Progenitor cell of endocrine pancreas (in vitro differentiated cells): ENCODE measurements around the gene GLIS1. TPM values are rescaled to one million over a fixed set of nuclear protein-coding genes. Genes with fewer than 3 reads are reported as not detected.

Source experiments
- DNase-seq: peaks from one replicate; pipeline ENCODE4 v3.0.0; 2021; ENCODE audit warnings: low spot score; ENCODE audit not compliant: unreplicated experiment
- H3K27ac Mint-ChIP-seq: 2 replicates; pipeline ENCODE4 v1.8.0; 2021; ENCODE audit warnings: mild to moderate bottlenecking, moderate library complexity, mixed read lengths
- H3K27me3 Mint-ChIP-seq: 2 replicates; pipeline ENCODE4 v1.8.0; 2021; ENCODE audit warnings: mixed read lengths
- H3K36me3 Mint-ChIP-seq: 2 replicates; pipeline ENCODE4 v1.8.0; 2022; ENCODE audit warnings: mixed read lengths; ENCODE audit not compliant: insufficient read depth
- H3K4me1 Mint-ChIP-seq: 2 replicates; pipeline ENCODE4 v1.8.0; 2021; ENCODE audit warnings: low read depth, mixed read lengths
- H3K4me3 Mint-ChIP-seq: 2 replicates; pipeline ENCODE4 v1.8.0; 2021; ENCODE audit warnings: low read depth, mild to moderate bottlenecking, moderate library complexity, mixed read lengths
- H3K9me3 Mint-ChIP-seq: 2 replicates; pipeline ENCODE4 v1.8.0; 2021; ENCODE audit warnings: low read depth, mixed read lengths
- total RNA-seq: library from RNA; stranded (reverse); gene quantifications from 2 replicates; pipeline ENCODE4 v1.2.1, GENCODE V29; 2021
- TF ChIP-seq, protein P1 (sequence below): fragments of 200-600 bp; sonication (generic); IDR thresholded peaks from one replicate; pipeline ENCODE4 v1.5.0; 2021; ENCODE audit warnings: antibody characterized with exemption, mild to moderate bottlenecking; ENCODE audit not compliant: unreplicated experiment

The GLIS1 gene
- total RNA-seq, 1 donor from 2014 or later = not detected

DNA sequence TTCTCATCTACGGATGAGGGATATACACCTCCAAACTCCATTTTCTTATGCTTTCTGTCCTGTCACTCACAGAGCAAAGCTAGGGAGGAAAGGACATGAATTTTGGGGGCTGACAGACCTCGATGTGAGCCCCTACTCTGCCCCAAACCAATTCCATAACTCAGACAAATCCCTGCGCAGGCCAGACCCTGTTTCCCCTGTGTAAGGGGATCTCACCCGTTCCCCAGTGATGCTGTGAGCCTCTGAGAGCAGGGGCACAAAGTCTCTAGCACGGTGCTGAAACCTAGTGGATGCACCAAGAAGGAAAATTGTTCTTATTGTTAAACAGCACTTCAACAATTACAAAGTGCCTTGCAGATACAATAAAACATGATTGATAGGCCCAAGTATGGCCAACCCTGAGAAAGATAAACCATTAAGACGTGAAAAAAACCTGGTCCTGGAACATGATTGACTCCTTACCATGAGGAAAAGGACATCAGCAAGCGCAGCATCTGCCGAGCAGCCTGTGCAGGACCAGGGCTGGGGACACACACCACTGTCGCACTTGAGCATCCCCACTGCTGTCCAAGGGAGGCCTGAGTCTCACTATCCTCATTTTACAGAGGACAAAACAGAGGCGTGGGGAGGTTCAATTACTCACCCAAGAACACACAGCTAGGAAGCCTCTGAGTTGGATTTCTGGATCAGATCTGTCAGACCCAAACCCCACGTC, 137.8 kb downstream of the GLIS1 start:
- TF ChIP-seq, protein P1, sequence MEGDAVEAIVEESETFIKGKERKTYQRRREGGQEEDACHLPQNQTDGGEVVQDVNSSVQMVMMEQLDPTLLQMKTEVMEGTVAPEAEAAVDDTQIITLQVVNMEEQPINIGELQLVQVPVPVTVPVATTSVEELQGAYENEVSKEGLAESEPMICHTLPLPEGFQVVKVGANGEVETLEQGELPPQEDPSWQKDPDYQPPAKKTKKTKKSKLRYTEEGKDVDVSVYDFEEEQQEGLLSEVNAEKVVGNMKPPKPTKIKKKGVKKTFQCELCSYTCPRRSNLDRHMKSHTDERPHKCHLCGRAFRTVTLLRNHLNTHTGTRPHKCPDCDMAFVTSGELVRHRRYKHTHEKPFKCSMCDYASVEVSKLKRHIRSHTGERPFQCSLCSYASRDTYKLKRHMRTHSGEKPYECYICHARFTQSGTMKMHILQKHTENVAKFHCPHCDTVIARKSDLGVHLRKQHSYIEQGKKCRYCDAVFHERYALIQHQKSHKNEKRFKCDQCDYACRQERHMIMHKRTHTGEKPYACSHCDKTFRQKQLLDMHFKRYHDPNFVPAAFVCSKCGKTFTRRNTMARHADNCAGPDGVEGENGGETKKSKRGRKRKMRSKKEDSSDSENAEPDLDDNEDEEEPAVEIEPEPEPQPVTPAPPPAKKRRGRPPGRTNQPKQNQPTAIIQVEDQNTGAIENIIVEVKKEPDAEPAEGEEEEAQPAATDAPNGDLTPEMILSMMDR = no peak
- Mint-ChIP-seq H3K9me3 (no peaks in the 10 kb centered on the region), H3K4me3 (no peak overlapping the region)

GRCh38 chr1:53600561-53600960, 138.4 kb downstream of the GLIS1 start:
- Mint-ChIP-seq H3K27me3 (peaks cover 10% of the 10 kb centered on the region), H3K4me3 (no peak overlapping the region), H3K36me3 (no peaks in the 10 kb centered on the region), H3K4me1 (no peaks in the 10 kb centered on the region), H3K27ac (no peak overlapping the region), H3K9me3 (no peaks in the 10 kb centered on the region)
- no peak for DNase-seq
- TF ChIP-seq, protein P1 = no peak

More for the DNA sequence above, 137.8 kb downstream of the GLIS1 start:
- DNase-seq = no peak
- no peaks in the 10 kb centered on the region for H3K4me1 Mint-ChIP-seq
- no peak overlapping the region for H3K27ac Mint-ChIP-seq
- no peaks in the 10 kb centered on the region for H3K36me3 Mint-ChIP-seq
- H3K27me3 Mint-ChIP-seq = peaks cover 10% of the 10 kb centered on the region

GRCh38 chr1:53600001-53600400, 139.0 kb downstream of the GLIS1 start:
- H3K36me3 Mint-ChIP-seq = no peaks in the 10 kb centered on the region
- no peak for DNase-seq
- no peaks in the 10 kb centered on the region for H3K9me3 Mint-ChIP-seq
- H3K27ac Mint-ChIP-seq = no peak overlapping the region
- H3K27me3 Mint-ChIP-seq = peaks cover 5% of the 10 kb centered on the region
- no peaks in the 10 kb centered on the region for H3K4me1 Mint-ChIP-seq
- TF ChIP-seq, protein P1 = no peak
- H3K4me3 Mint-ChIP-seq = no peak overlapping the region

- H3K4me1 Mint-ChIP-seq = no peaks in the 10 kb centered on the region
- H3K36me3 Mint-ChIP-seq = no peaks in the 10 kb centered on the region
- H3K27ac Mint-ChIP-seq = no peak overlapping the region
- TF ChIP-seq, protein P1 = no peak
- DNase-seq = no peak
- peaks cover 8% of the 10 kb centered on the region for H3K27me3 Mint-ChIP-seq
- H3K9me3 Mint-ChIP-seq = no peaks in the 10 kb centered on the region
- no peak overlapping the region for H3K4me3 Mint-ChIP-seq
Observed at GRCh38 chr1:53599481-53599880, 139.5 kb downstream of the GLIS1 start.

DNA sequence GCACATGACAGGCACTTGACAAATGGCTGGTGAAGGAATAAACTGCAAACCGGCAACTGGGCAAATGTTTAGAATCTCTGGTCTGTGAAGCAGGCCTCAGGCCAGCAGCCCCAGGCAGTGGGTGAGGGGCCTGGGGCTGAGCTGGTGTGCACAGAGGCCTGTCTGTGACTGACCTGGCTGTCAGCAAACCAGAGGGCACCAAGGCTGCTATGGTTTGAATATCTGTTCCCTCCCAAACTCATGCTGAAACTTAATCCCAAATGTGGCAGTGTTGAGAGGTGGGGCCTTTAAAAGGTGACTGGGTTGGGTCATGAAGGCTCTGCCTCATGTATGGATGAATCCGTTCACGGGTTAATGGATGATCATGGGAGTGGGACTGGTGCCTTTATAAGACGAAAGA, 140.0 kb downstream of the GLIS1 start:
- Mint-ChIP-seq H3K4me3 (no peak overlapping the region), H3K36me3 (no peaks in the 10 kb centered on the region), H3K4me1 (no peaks in the 10 kb centered on the region), H3K27me3 (peaks cover 8% of the 10 kb centered on the region), H3K9me3 (no peaks in the 10 kb centered on the region), H3K27ac (peak overlapping the region; percentile 12)
- DNase-seq = no peak
- TF ChIP-seq, protein P1 = no peak
